OCI-LY7 (cell line): ENCODE measurements around the gene CNOT6L. TPM values are rescaled to one million over a fixed set of nuclear protein-coding genes. Genes with fewer than 3 reads are reported as not detected.

ENCODE experiments used
- BruUV-seq: library from RNA; stranded (reverse); fragments of 400-500 nt; replicated peaks from 2 replicates; lab custom pipeline; 2021; lab: Mats Ljungman, UMichigan
- CTCF ChIA-PET: fragments of 300-600 bp; sonication (Branson Sonifier 250); formaldehyde crosslinking; loops from one replicate; lab custom pipeline; 2022; ENCODE audit warnings: antibody characterized with exemption; ENCODE audit not compliant: unreplicated experiment; lab: Charles Lee
- POLR2A ChIA-PET: fragments of 300-600 bp; sonication (Branson Sonifier 250); formaldehyde crosslinking; loops from one replicate; lab custom pipeline; 2022; ENCODE audit warnings: antibody characterized with exemption; lab: Charles Lee
- DNase-seq: peaks from one replicate; pipeline ENCODE4 v3.0.0-alpha.2; 2015; ENCODE audit warnings: low spot score
- H2AFZ ChIP-seq: fragments of 200-600 bp; sonication (generic), shearing (Covaris generic); 2 replicates; pipeline ENCODE4 v1.6.1; 2014; ENCODE audit warnings: mild to moderate bottlenecking, antibody characterized with exemption, low read length, moderate library complexity
- H3K27ac ChIP-seq: fragments of 200-600 bp; sonication (generic); 2 replicates; pipeline ENCODE4 v1.5.1; 2014; ENCODE audit warnings: mixed run types, low read depth, mild to moderate bottlenecking, moderate library complexity, low read length, inconsistent platforms; ENCODE audit not compliant: poor library complexity, severe bottlenecking
- H3K36me3 ChIP-seq: fragments of 200-600 bp; sonication (generic); 2 replicates; pipeline ENCODE4 v1.6.1; 2014; ENCODE audit warnings: mild to moderate bottlenecking, antibody characterized with exemption, low read length, moderate library complexity, mixed read lengths; ENCODE audit not compliant: insufficient read depth
- H3K4me1 ChIP-seq: fragments of 200-600 bp; sonication (generic); 2 replicates; pipeline ENCODE4 v1.5.1; 2014; ENCODE audit warnings: mild to moderate bottlenecking, low read length; ENCODE audit not compliant: insufficient read depth, poor library complexity, severe bottlenecking
- H3K4me2 ChIP-seq: fragments of 200-600 bp; sonication (generic); 2 replicates; pipeline ENCODE4 v1.6.1; 2014; ENCODE audit warnings: mild to moderate bottlenecking, low read length
- H3K4me3 ChIP-seq: fragments of 200-600 bp; sonication (generic); 2 replicates; pipeline ENCODE4 v1.5.1; 2014; ENCODE audit warnings: mild to moderate bottlenecking, low read depth, low read length; ENCODE audit not compliant: poor library complexity, severe bottlenecking
- H3K79me2 ChIP-seq: fragments of 200-600 bp; sonication (generic); 2 replicates; pipeline ENCODE4 v1.6.1; 2016; ENCODE audit warnings: low read depth, mild to moderate bottlenecking, low read length, moderate library complexity, mixed read lengths; ENCODE audit not compliant: insufficient read depth
- H3K9me2 ChIP-seq: fragments of 200-600 bp; sonication (generic); 2 replicates; pipeline ENCODE4 v1.6.1; 2016; ENCODE audit warnings: mild to moderate bottlenecking, low read length, mixed read lengths; ENCODE audit not compliant: insufficient read depth
- H3K9me3 ChIP-seq: fragments of 200-600 bp; sonication (generic); 2 replicates; pipeline ENCODE4 v1.6.1; 2014; ENCODE audit warnings: mild to moderate bottlenecking, mixed run types, low read length, mixed read lengths
- H4K20me1 ChIP-seq: fragments of 200-600 bp; sonication (generic); 2 replicates; pipeline ENCODE4 v1.6.1; 2014; ENCODE audit warnings: mild to moderate bottlenecking, antibody characterized with exemption, low read length, moderate library complexity, mixed read lengths; ENCODE audit not compliant: insufficient read depth
- EZH2phosphoT487 ChIP-seq: fragments of 200-600 bp; sonication (generic); IDR thresholded peaks from 2 replicates; pipeline ENCODE4 v1.6.1; 2018; ENCODE audit warnings: low read depth, borderline replicate concordance, mild to moderate bottlenecking, mixed run types, antibody characterized with exemption, low read length, moderate library complexity, mixed read lengths
- intact Hi-C: fragments of 100-400 bp; cut with micrococcal nuclease; formaldehyde crosslinking; loops from one replicate; pipeline ENCODE4 v1.10.0; 2022; ENCODE audit not compliant: unreplicated experiment
- total RNA-seq, 2 experiments: library from RNA; depleted of rRNA in 1 of 2; stranded (reverse); fragments of >200 nt in 1 of 2; shearing (Covaris generic) in 1 of 2; gene quantifications; 2 replicates each; pipeline ENCODE4 v1.2.3, GENCODE V29; 2014 to 2022
- TF ChIP-seq, protein P1 (sequence below): fragments of 200-600 bp; sonication (generic); conservative IDR thresholded peaks from 2 replicates; pipeline ENCODE4 v1.5.1; 2014; ENCODE audit warnings: mild to moderate bottlenecking, antibody characterized with exemption, low read length, moderate library complexity, mixed read lengths

Gene CNOT6L
- total RNA-seq, 2 experiments from 2014 or later: 21.4 to 112 TPM

DNA sequence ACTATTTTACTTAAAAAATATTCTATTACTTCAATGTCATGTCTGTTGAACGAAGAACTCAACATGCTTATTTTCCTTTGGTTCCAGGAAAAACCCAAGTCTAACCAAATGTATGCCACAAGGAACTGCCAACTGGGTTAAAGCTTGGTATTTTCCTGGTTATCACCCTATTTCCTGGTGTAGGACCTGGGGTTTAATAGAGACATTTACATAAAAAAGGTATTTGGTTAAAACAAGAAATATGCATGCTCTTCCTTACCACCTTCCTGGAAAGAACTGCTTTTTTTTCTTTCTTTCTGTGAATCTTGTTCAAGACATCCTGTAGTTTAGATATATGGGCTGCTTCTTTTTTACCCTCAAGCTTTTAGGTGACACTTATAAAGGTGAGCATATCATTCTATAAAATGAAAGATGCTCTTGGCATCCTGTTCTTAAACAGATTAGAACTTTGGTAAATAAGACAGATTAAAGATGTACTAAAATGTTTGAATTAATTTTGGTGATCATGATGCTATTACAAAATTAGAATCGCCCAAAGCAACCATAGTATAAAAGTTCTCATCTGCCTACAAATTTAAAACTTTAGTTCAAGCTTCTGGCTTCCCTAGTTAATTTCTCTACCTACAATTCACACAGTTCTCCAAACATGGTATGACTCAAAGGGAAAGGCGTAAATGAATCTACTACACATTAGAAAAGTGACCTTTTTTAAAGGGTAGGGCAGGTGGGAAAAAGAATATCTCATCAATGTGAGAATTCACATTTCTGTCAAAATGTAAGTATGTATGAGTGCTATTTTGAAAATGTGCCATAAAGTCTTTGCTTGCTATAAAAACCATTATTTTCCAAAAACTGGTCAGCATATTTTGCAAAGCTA, 103.5 kb downstream of the CNOT6L start:
- Histone ChIP-seq H2AFZ (no peak overlapping the region), H3K4me1 (peaks cover 9% of the 10 kb centered on the region), H3K9me2 (no peaks in the 10 kb centered on the region), H3K4me3 (no peak overlapping the region), H3K9me3 (no peaks in the 10 kb centered on the region), H4K20me1 (no peaks in the 10 kb centered on the region), H3K27ac (no peak overlapping the region), H3K79me2 (no peaks in the 10 kb centered on the region), H3K4me2 (no peak overlapping the region), H3K36me3 (peaks cover 62% of the 10 kb centered on the region)
- no TSS peak for BruUV-seq
- ChIA-PET POLR2A (interaction anchor here (1.6 to 1.7 kb wide), 2 partner anchors 10 to 15 kb away, joined by 5 to 7 read pairs; no protein-coding TSS in a partner anchor), CTCF (no interaction called here)
- no peak for DNase-seq
- no peak for TF ChIP-seq EZH2phosphoT487
- TF ChIP-seq, protein P1, sequence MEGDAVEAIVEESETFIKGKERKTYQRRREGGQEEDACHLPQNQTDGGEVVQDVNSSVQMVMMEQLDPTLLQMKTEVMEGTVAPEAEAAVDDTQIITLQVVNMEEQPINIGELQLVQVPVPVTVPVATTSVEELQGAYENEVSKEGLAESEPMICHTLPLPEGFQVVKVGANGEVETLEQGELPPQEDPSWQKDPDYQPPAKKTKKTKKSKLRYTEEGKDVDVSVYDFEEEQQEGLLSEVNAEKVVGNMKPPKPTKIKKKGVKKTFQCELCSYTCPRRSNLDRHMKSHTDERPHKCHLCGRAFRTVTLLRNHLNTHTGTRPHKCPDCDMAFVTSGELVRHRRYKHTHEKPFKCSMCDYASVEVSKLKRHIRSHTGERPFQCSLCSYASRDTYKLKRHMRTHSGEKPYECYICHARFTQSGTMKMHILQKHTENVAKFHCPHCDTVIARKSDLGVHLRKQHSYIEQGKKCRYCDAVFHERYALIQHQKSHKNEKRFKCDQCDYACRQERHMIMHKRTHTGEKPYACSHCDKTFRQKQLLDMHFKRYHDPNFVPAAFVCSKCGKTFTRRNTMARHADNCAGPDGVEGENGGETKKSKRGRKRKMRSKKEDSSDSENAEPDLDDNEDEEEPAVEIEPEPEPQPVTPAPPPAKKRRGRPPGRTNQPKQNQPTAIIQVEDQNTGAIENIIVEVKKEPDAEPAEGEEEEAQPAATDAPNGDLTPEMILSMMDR: no peak
- intact Hi-C loops: no loop called here

- H3K27ac ChIP-seq: no peak overlapping the region
- H4K20me1 ChIP-seq: no peaks in the 10 kb centered on the region
- no peak overlapping the region for H3K4me3 ChIP-seq
- H2AFZ ChIP-seq: no peak overlapping the region
- H3K79me2 ChIP-seq: no peaks in the 10 kb centered on the region
- no peaks in the 10 kb centered on the region for H3K9me2 ChIP-seq
- no peak for TF ChIP-seq EZH2phosphoT487
- TF ChIP-seq, protein P1: no peak
- intact Hi-C loops: no loop called here
- H3K4me1 ChIP-seq: peaks cover 9% of the 10 kb centered on the region
- DNase-seq: no peak
- no TSS peak for BruUV-seq
- H3K4me2 ChIP-seq: no peak overlapping the region
- peaks cover 53% of the 10 kb centered on the region for H3K36me3 ChIP-seq
- ChIA-PET CTCF (no interaction called here), POLR2A (no interaction called here)
- no peaks in the 10 kb centered on the region for H3K9me3 ChIP-seq
Measured at GRCh38 chr4:77714514-77714913, 104.7 kb downstream of the CNOT6L start.

DNA sequence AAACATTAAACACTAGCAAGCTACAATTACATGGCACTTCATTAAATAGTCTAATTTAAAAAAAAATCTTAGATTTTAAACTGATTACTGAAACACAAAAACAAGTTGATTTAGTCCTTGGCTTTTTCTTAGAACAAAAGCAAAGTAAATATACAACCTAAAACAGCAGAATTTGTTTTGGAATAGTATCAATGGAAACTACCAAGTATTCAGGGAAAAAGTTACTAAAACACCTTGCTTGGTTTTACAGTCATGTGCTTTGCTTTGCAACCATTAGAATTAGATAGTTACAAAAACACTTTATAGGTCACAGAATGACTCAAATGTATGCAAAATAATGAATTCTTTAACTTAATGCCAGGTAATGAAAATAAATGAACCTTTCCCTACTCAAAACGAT, 105.3 kb downstream of the CNOT6L start:
- H3K9me2 ChIP-seq: no peaks in the 10 kb centered on the region
- no TSS peak for BruUV-seq
- no peak for TF ChIP-seq EZH2phosphoT487
- TF ChIP-seq, protein P1: no peak
- H3K27ac ChIP-seq: no peak overlapping the region
- peaks cover 48% of the 10 kb centered on the region for H3K36me3 ChIP-seq
- no peaks in the 10 kb centered on the region for H3K79me2 ChIP-seq
- H3K4me3 ChIP-seq: no peak overlapping the region
- H4K20me1 ChIP-seq: no peaks in the 10 kb centered on the region
- H3K9me3 ChIP-seq: no peaks in the 10 kb centered on the region
- no peak overlapping the region for H2AFZ ChIP-seq
- ChIA-PET CTCF (no interaction called here), POLR2A (no interaction called here)
- intact Hi-C loops: no loop called here
- no peak overlapping the region for H3K4me2 ChIP-seq
- no peak for DNase-seq
- peaks cover 9% of the 10 kb centered on the region for H3K4me1 ChIP-seq
